Uterus (tissue), 2 donors: Measurements from ENCODE around the gene USF2.

ENCODE experiments used
- POLR2A ChIP-seq, 2 donors: fragments of 450-650 bp; IDR thresholded peaks; one replicate each; pipeline ENCODE4 v1.6.1; 2016; ENCODE audit warnings: antibody characterized with exemption in 2 of 2, mild to moderate bottlenecking in 1 of 2, moderate library complexity in 1 of 2
- TF ChIP-seq, protein P1 (sequence below), 4 experiments: fragments of 200-600 bp in 2 of 4; fragments of 450-650 bp in 2 of 4; sonication (generic) in 2 of 4; IDR thresholded peaks; one replicate each; pipeline ENCODE4 v1.5.1; 2016 to 2019; ENCODE audit warnings: antibody characterized with exemption in 4 of 4, mild to moderate bottlenecking in 2 of 4, moderate library complexity in 1 of 4

DNA sequence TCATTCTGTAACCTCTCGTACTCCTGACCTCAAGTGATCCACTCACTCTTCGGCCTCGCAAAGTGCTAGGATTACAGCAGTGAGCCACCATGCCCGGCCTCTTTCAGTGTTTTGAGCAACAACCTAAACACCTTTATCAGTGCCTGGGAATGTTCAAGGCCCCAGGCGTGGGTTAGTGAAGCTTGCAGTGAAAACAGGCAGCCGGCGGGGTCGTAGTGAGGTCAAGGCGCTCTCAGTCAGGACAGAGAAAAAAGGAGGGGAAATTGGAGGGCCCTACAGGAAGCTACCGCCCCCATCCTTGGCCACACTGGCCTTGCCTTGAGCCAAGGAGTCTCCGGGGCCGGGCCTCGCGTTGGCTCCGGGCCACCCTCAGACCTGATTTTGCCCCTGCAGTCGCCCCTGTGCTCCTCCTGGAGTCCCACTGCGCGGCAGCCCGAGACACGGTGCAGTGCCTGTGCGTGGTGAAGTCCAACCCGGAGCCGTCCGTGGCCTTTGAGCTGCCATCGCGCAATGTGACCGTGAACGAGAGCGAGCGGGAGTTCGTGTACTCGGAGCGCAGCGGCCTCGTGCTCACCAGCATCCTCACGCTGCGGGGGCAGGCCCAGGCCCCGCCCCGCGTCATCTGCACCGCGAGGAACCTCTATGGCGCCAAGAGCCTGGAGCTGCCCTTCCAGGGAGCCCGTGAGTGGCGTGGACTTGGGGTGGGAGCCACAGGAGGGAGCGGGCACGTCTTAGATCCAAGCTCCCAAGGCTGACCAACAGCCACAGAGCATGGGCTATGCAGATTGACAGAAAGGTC, 40.9 kb downstream of the USF2 start:
- TF ChIP-seq, protein P1, sequence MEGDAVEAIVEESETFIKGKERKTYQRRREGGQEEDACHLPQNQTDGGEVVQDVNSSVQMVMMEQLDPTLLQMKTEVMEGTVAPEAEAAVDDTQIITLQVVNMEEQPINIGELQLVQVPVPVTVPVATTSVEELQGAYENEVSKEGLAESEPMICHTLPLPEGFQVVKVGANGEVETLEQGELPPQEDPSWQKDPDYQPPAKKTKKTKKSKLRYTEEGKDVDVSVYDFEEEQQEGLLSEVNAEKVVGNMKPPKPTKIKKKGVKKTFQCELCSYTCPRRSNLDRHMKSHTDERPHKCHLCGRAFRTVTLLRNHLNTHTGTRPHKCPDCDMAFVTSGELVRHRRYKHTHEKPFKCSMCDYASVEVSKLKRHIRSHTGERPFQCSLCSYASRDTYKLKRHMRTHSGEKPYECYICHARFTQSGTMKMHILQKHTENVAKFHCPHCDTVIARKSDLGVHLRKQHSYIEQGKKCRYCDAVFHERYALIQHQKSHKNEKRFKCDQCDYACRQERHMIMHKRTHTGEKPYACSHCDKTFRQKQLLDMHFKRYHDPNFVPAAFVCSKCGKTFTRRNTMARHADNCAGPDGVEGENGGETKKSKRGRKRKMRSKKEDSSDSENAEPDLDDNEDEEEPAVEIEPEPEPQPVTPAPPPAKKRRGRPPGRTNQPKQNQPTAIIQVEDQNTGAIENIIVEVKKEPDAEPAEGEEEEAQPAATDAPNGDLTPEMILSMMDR (IDR thresholded peaks at IDR 0.05) = no peak
- no peak for TF ChIP-seq POLR2A (IDR thresholded peaks at IDR 0.05)
